CD4-positive, alpha-beta T cell treated with Interferon alpha-2 for 1 hour (primary cell): ENCODE measurements around the gene MYO15B.
"Not testable (repeated sequence)": the region's sequence is repeated elsewhere in the genome, so short reads cannot be mapped to it uniquely, and the experiment has no call there.

ENCODE experiments used
- DNase-seq, 2 donors: peaks; one replicate each; pipeline ENCODE4 v3.0.0-alpha.2; 2020 to 2022

The MYO15B gene

GRCh38 chr17:75576661-75577060 is 10.9 kb upstream of the MYO15B start:
- DNase-seq = no peak

DNA sequence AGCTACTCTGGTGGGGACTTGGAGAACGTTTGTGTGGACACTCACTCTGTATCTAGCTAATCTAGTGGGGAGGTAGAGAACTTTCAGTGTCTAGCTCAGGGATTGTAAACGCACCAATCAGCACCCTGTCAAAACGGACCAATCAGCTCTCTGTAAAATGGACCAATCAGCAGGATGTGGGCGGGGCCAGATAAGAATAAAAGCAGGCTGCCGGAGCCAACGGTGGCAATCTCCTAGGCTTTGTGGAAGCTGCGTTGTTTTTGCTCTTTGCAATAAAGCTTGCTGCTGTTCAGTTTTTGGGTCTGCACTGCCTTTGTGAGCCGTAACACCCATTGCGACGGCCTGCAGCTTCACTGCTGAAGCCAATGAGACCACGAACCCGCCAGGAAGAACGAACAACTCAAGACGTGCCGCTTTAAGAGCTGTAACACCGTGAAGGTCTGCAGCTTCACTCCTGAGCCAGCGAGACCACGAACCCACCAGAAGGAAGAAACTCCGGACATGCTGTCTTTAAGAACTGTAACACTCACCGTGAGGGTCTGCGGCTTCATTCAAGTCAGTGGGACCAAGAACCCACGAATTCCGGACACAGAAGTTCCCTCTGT is 6.4 kb upstream of the MYO15B start:
- DNase-seq = peak; percentile 62 to 68

DNA sequence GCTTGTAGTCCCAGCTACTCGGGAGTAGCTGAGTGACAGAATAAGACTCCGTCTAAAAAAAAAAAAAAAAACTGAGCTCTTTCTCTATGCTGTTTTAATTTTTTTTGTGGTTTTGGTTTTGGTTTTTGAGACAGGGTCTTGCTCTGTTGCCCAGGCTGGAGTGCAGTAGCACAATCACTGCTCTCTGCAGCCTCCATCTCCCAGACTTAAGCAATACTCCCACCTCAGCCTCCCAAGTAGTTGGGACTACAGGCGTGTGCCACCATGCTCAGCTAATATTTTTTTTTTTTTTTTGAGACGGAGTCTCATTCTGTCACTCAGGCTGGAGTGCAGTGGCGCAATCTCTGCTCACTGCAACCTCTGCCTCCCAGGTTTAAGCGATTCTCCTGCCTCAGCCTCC is 4.4 kb upstream of the MYO15B start:
- not testable (repeated sequence) for DNase-seq

DNA sequence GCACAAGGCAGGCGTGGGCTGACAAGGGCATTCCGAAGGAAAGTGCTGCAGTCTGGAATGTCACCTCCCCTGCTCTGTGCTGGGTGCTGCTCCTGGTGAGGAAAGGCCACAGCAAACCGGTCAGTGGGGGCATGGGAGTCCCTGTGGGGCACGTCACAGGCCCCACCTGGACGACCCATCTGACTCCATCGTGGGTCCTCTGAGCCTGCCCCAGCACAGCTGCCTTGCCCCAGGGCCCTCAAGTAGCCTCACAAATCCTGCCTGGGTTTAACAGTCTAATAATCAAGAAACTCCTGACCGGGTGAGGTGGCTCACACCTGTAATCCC is 2.8 kb upstream of the MYO15B start:
- no peak for DNase-seq

DNA sequence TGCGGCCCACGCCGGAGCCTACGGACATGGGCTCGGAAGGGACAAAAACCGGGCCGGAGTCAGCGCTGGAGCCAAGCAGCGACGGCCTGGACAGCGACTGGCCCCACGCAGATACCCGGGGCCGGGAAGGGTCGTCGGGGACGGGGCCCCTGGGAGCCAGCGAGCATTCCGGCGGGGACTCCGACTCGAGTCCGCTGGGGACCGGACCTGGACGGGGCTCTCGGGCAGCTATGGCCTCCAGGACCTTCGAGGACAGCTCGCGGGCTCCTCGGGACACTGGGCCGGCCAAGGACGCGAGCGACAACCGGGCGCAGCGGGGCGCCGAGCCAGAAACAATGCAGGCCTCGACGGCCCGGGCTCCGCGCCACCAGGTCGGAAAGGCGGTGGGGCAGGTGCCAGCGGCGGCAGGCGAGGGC is 1.0 kb downstream of the MYO15B start:
- no peak for DNase-seq

- DNase-seq = peak; percentile 92 to 97
These were observed 1.7 kb downstream of the MYO15B start for GRCh38 chr17:75589012-75589918.

DNA sequence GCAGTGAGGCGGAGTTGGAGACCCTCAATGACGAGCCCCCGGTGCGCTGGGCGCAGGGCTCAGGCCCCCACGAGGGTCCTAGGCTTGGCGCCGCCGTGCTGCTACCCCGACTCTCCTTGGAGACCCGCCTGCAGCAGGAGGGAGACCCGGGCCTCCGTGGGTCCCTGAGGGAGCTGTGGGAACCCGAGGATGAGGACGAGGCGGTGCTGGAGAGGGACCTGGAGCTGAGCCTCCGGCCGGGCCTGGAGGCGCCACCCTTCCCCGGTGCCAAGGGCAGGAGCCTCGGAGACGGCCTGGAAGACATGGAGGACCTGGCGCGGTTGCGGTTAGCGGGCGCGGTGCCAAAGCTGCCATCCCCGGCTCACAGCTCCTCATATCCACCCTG is 2.3 kb downstream of the MYO15B start:
- DNase-seq = no peak

GRCh38 chr17:75590314-75590761 is 2.7 kb downstream of the MYO15B start:
- no peak for DNase-seq

GRCh38 chr17:75590849-75591721 is 3.5 kb downstream of the MYO15B start:
- no peak for DNase-seq

DNA sequence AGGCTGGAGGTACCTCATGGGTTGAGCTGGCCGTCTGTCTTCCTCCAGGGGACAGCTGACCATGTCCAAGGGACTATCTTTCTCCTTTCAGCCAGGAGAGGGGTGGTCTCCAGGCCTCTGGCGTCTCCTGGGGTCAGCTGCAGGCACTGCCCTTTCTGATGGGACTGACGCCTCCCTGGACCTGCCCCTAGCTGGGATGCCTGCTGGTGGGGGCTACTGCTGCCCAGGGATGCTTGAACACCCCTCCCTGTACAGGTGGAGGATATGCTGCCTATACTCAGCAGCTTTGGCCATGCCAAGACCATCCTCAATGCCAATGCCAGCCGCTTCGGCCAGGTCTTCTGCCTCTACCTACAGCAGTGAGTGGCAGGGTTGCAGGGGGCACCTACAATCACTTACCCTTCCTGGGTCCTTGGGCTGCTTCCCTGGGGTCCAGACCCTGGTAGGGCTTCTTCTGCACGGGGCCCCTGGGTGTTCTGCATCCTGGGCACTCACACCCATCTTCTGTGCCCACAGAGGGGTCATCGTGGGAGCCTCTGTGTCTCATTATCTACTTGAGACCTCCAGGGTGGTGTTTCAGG is 4.2 kb downstream of the MYO15B start:
- DNase-seq = no peak

GRCh38 chr17:75592348-75593020 is 4.9 kb downstream of the MYO15B start:
- no peak for DNase-seq

DNA sequence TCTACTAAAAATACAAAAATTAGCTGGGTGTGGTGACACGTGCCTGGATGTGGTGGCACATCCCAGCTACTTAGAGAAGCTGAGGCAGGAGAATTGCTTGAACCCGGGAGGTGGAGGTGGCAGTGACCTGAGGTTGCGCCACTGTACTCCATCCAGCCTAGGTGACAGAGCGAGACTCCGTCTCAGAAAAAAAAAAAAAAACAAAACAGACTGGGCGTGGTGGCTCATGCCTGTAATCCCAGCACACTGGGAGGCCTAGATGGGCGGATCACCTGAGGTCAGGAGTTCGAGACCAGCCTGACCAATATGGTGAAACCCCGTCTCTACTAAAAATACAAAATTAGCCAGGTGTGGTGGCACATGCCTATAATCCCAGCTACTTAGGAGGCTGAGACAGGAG is 5.8 kb downstream of the MYO15B start:
- not testable (repeated sequence) for DNase-seq

- DNase-seq = no peak
These were observed 7.1 kb downstream of the MYO15B start for GRCh38 chr17:75594499-75595283.

GRCh38 chr17:75595284-75595919 is 7.8 kb downstream of the MYO15B start:
- DNase-seq = no peak

DNA sequence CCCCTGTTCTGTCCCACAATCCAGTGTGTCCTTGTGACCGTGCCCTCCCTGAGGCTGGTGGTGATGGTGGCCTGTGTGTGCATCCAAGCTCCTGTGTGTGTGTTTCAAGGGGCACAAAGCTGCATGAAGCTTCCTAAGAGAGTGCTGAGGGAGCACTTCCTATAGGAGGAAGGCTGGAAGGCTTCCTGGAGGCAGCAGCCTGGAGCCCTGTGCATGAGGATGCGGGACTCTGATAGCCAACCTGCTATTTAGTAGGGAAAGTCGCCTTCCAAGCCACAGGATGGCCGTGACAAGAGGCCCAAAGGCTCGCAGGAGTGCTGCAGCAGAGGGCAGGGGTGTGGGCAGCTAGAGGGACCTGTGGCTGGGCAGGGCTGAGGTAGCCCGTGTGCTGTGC is 8.3 kb downstream of the MYO15B start:
- no peak for DNase-seq

DNA sequence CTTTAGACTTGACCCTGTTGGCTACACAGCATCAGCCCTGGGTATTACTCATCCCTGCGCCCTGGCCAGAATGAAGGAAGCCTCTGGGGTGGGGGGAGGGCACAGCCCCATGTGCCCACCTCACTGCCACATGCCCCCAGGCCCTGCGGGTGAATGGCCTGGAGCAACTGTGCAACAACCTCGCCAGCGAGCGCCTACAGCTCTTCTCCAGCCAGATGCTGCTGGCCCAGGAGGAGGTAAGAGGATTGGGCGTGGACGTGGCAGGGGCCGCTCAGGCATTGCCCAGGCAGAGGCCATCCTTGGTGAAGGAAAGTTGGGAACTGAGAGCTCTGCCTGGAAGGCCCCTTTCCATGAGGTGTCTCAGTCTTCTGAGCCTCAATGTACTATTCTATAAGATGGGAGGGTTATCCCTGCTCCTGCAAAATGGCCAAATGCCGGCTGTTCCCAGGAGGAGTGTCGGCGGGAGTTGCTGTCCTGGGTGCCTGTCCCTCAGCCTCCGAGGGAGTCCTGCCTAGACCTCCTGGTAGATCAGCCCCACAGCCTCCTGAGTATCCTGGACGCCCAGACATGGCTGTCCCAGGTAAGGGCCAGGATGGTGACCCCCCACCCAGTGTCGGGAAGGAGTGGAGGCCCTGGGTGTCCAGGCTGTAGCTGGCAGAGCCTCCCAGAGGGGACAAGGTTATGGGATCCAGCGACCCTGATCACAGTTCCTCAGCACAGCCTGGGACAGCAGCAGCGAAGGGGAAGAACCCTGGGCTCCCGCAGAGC is 8.9 kb downstream of the MYO15B start:
- DNase-seq = no peak

- DNase-seq = peak; percentile 52 to 65
These were observed 13.7 kb downstream of the MYO15B start for GRCh38 chr17:75601057-75601987.

DNA sequence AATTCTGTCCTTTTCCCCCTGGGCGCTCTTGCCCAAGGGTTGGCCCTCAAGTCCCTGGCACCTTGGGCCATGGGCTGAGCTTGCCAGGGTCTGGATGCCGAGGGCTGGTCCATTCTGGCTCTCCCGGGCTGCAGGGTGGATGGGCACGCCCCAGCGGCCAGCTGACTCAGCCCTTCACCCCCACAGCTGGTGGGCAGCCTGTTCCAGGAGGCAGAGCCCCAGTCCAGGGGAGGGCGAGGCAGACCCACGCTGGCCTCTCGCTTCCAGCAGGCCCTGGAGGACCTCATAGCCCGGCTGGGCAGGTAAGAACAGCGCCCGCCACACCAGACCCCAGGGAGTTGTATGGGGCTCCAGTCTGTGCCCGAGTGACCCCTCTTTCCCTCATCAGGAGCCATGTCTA is 15.0 kb downstream of the MYO15B start:
- no peak for DNase-seq

DNA sequence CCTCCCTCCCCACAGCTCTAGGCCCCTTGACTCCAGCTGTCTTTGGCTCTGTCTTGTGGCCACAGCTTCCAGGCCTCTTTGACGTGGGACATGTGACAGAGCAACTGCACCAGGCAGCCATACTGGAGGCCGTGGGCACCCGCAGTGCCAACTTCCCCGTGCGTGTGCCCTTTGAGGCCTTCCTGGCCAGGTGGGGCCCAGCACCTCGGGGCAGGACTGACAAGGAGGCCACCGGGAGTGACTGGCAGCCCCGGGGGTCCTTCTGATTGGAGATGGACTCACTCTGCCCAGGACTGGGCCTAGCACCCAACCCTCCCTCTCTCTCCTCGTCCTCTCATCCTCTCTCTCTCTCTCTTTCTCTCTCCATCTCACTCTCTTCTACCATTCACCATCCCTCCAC is 15.5 kb downstream of the MYO15B start:
- DNase-seq = no peak
